GM18508 (cell line): Measurements from ENCODE around the gene ETFA.

Source experiments
- ATAC-seq: cut with Tn5 transposase; IDR thresholded peaks from one replicate; pipeline ENCODE4 v1.9.1; 2021; ENCODE audit warnings: moderate number of reproducible peaks; ENCODE audit not compliant: insufficient read depth, unreplicated experiment

ETFA gene

GRCh38 chr15:76311100-76311953, at the start of gene ETFA:
TSS of gene ETFA (minus strand) at chr15:76311469. CDS start at chr15:76311388, 81 bp downstream.
- peak; percentile 81 for ATAC-seq

GRCh38 chr15:76360416-76360815, 49.1 kb upstream of the ETFA start:
- no peak for ATAC-seq

- no peak for ATAC-seq
Observed at GRCh38 chr15:76359152-76359551, 47.9 kb upstream of the ETFA start.

GRCh38 chr15:76358453-76358852, 47.2 kb upstream of the ETFA start:
- ATAC-seq = no peak

- no peak for ATAC-seq
Observed at GRCh38 chr15:76354823-76355440, 43.7 kb upstream of the ETFA start.

- ATAC-seq = no peak
Observed at GRCh38 chr15:76353903-76354302, 42.6 kb upstream of the ETFA start.

GRCh38 chr15:76353023-76353577, 41.8 kb upstream of the ETFA start:
- no peak for ATAC-seq

GRCh38 chr15:76349301-76350070, 38.2 kb upstream of the ETFA start:
- ATAC-seq = no peak

- no peak for ATAC-seq
Observed at GRCh38 chr15:76347482-76348055, 36.3 kb upstream of the ETFA start.

- ATAC-seq = no peak
Observed at GRCh38 chr15:76346669-76347481, 35.6 kb upstream of the ETFA start.

- no peak for ATAC-seq
Observed at GRCh38 chr15:76345880-76346668, 34.8 kb upstream of the ETFA start.

GRCh38 chr15:76345583-76345879, 34.3 kb upstream of the ETFA start:
- no peak for ATAC-seq

- ATAC-seq = no peak
Observed at GRCh38 chr15:76344893-76345582, 33.8 kb upstream of the ETFA start.

GRCh38 chr15:76343313-76343996, 32.2 kb upstream of the ETFA start:
- no peak for ATAC-seq

- no peak for ATAC-seq
Observed at GRCh38 chr15:76342382-76343201, 31.3 kb upstream of the ETFA start.

GRCh38 chr15:76342058-76342381, 30.8 kb upstream of the ETFA start:
- ATAC-seq = no peak

- no peak for ATAC-seq
Observed at GRCh38 chr15:76341366-76342057, 30.2 kb upstream of the ETFA start.
